ENCODE results near the gene NUP50.
A peak's percentile ranks its signal among the peaks of the same experiment; 100 is the strongest.

Gene NUP50

GRCh38 chr22:45163451-45164269 lies at the start of gene NUP50:
TSS of gene NUP50 (plus strand) at chr22:45163925. CDS start at chr22:45168178, 4,253 bp downstream.
- H3K27me3 Mint-ChIP-seq, result no peaks in the 10 kb centered on the region
- DNase-seq, result peak; percentile 96
- H3K27ac Mint-ChIP-seq, result peak within 1 kb of the TSS; percentile 96

DNA sequence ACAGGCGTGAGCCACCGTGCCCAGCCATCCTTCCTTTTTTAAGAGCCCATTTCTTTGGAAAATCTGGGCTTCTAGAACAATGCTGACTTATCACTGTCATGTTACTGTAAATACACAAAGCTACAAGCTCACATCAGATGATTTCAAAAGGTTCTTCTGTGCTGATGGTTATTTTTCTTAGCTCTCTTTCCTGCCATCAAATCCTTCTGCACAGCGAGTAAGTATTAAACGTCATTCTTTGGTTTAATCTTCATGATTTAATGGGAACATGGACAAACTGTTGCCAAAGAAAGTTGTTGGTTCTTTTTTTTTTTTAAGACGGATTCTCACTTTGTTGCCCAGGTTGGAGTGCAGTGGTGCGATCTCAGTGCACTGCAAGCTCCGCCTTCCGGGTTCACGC lies 43.3 kb upstream of the NUP50 start:
- H3K27me3 Mint-ChIP-seq, result no peaks in the 10 kb centered on the region
- no peaks in the 10 kb centered on the region for H3K4me1 Mint-ChIP-seq (ENCODE audit: low read depth)
- no peak for DNase-seq
- H3K9me3 Mint-ChIP-seq, result no peaks in the 10 kb centered on the region
- no peak overlapping the region for H3K4me3 Mint-ChIP-seq
- no peak overlapping the region for H3K27ac Mint-ChIP-seq
- no peaks in the 10 kb centered on the region for H3K36me3 Mint-ChIP-seq (ENCODE audit: low read depth)

More at GRCh38 chr22:45163451-45164269, at the start of gene NUP50:
- H3K4me1 Mint-ChIP-seq (ENCODE audit: low read depth), result peaks cover 56% of the 10 kb centered on the region
- H3K4me3 Mint-ChIP-seq, result peak within 1 kb of the TSS; percentile 97
- H3K9me3 Mint-ChIP-seq, result no peaks in the 10 kb centered on the region
- peaks cover 65% of the 10 kb centered on the region for H3K36me3 Mint-ChIP-seq (ENCODE audit: low read depth)

DNA sequence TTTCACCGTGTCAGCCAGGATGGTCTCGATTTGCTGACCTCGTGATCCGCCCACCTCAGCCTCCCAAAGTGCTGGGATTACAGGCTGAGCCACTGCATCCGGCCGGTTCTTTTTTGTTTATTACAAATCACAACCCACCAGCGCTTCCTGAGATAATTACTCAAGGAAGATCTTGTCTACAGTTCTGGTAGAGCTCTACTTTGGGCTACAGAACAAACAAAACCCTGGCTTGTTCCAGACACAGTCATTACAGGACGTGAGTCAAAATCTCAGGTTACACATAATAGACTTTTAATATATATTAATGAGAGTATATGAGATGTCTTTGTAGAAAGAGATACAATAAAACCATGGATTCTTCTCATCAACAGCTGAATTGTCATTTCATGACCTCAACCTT lies 42.8 kb upstream of the NUP50 start:
- Mint-ChIP-seq H3K27me3 (no peaks in the 10 kb centered on the region), H3K27ac (no peak overlapping the region), H3K4me1 (ENCODE audit: low read depth) (no peaks in the 10 kb centered on the region), H3K4me3 (no peak overlapping the region), H3K36me3 (ENCODE audit: low read depth) (no peaks in the 10 kb centered on the region), H3K9me3 (no peaks in the 10 kb centered on the region)
- DNase-seq, result no peak

GRCh38 chr22:45124176-45124847 lies 39.4 kb upstream of the NUP50 start:
- no peaks in the 10 kb centered on the region for H3K9me3 Mint-ChIP-seq
- H3K36me3 Mint-ChIP-seq (ENCODE audit: low read depth), result no peaks in the 10 kb centered on the region

GRCh38 chr22:45125188-45125587 lies 38.5 kb upstream of the NUP50 start:
- H3K4me3 Mint-ChIP-seq, result no peak overlapping the region
- H3K4me1 Mint-ChIP-seq (ENCODE audit: low read depth), result peaks cover 17% of the 10 kb centered on the region
- no peak for DNase-seq
- no peaks in the 10 kb centered on the region for H3K9me3 Mint-ChIP-seq
- H3K36me3 Mint-ChIP-seq (ENCODE audit: low read depth), result no peaks in the 10 kb centered on the region
- H3K27me3 Mint-ChIP-seq, result no peaks in the 10 kb centered on the region
- no peak overlapping the region for H3K27ac Mint-ChIP-seq

More at GRCh38 chr22:45124176-45124847, 39.4 kb upstream of the NUP50 start:
- DNase-seq, result no peak
- H3K4me1 Mint-ChIP-seq (ENCODE audit: low read depth), result peaks cover 8% of the 10 kb centered on the region
- no peak overlapping the region for H3K27ac Mint-ChIP-seq
- H3K27me3 Mint-ChIP-seq, result no peaks in the 10 kb centered on the region
- H3K4me3 Mint-ChIP-seq, result no peak overlapping the region

DNA sequence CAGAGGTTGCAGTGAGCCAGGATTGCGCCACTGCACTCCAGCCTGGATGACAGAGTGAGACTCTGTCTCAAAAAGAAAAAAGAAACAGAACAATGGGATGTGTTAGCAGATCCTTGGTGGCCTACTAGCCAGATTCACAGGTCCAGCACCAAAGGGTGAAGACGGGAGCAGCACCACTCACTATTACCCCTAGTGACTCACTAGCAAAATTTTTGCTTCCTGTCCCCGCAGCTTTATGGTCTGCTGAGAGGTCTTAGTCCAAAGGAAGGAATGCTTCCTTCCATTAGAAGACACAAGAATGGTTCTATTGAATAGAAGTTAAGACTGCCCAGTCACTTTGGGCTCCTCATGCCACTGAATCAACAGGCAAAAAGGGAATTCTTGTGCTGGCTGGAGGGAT lies 35.9 kb upstream of the NUP50 start:
- no peak overlapping the region for H3K4me3 Mint-ChIP-seq
- no peak for DNase-seq
- no peaks in the 10 kb centered on the region for H3K27me3 Mint-ChIP-seq
- peaks cover 30% of the 10 kb centered on the region for H3K4me1 Mint-ChIP-seq (ENCODE audit: low read depth)
- H3K36me3 Mint-ChIP-seq (ENCODE audit: low read depth), result peaks cover 14% of the 10 kb centered on the region
- H3K9me3 Mint-ChIP-seq, result no peaks in the 10 kb centered on the region
- H3K27ac Mint-ChIP-seq, result no peak overlapping the region

DNA sequence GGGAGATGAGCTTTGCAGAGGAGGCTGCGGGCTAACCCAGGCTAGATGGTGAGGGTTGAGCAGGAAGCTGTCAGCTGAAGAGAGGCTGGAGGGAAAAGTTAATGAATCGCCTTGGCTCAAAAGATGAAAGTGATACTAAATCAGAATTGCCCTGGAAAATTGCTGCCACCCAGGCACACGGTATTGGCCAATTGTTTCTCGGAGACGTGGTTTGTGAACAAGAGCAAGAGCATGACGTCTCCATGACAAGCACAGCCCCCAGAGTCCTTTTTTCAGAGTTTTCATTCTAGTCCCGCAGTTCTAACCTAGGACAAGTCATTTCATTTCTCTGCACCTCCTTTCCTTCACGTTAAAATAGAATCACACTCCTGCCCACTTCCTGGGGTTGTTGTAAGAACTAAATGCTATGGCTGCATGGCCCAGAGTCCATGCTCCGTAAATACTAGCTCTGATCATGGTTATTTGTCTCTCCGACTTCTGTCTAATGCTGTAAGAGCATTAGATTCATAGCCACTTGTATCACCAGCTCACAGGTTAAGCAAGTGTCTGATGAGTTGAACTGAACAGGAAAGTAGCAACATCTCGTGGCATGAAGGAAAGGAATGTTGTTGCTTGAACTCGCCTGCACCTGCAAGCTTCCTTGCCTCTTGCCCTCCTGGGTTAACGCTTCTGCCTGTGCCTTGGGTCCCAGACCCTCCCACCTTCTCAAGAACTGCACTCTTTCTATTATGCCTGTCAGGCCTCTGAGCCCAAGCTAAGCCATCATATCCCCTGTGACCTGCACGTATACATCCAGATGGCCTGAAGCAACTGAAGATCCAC lies 33.8 kb upstream of the NUP50 start:
- peaks cover 27% of the 10 kb centered on the region for H3K36me3 Mint-ChIP-seq (ENCODE audit: low read depth)
- peak; percentile 42 for DNase-seq
- peaks cover 7% of the 10 kb centered on the region for H3K9me3 Mint-ChIP-seq
- peak overlapping the region; percentile 93 for H3K27ac Mint-ChIP-seq
- H3K4me3 Mint-ChIP-seq, result peak overlapping the region; percentile 42
- no peaks in the 10 kb centered on the region for H3K27me3 Mint-ChIP-seq
- H3K4me1 Mint-ChIP-seq (ENCODE audit: low read depth), result peaks cover 30% of the 10 kb centered on the region

DNA sequence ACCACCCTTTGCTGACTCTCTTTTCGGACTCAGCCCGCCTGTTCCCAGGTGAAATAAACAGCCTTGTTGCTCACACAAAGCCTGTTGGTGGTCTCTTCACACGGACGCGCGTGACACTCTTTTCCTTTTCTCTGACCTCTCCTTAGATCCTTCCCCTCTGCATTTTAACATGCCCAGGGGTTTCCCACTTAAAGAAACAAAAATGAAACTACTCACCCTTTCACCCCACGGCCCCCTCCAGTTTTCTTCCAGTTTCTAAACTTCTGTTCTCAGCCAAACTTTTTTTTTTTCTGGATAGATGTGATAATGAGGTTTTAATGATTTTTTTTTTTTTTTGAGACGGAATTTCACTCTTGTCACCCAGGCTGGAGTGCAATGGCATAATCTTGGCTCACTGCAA lies 32.8 kb upstream of the NUP50 start:
- H3K4me1 Mint-ChIP-seq (ENCODE audit: low read depth), result peaks cover 30% of the 10 kb centered on the region
- H3K27me3 Mint-ChIP-seq, result no peaks in the 10 kb centered on the region
- H3K36me3 Mint-ChIP-seq (ENCODE audit: low read depth), result peaks cover 34% of the 10 kb centered on the region
- peak overlapping the region; percentile 28 for H3K27ac Mint-ChIP-seq
- DNase-seq, result no peak
- no peak overlapping the region for H3K4me3 Mint-ChIP-seq
- H3K9me3 Mint-ChIP-seq, result peaks cover 7% of the 10 kb centered on the region

GRCh38 chr22:45131749-45132148 lies 32.0 kb upstream of the NUP50 start:
- peaks cover 7% of the 10 kb centered on the region for H3K9me3 Mint-ChIP-seq
- peaks cover 36% of the 10 kb centered on the region for H3K4me1 Mint-ChIP-seq (ENCODE audit: low read depth)
- peaks cover 41% of the 10 kb centered on the region for H3K36me3 Mint-ChIP-seq (ENCODE audit: low read depth)
- DNase-seq, result no peak
- no peak overlapping the region for H3K27ac Mint-ChIP-seq
- no peak overlapping the region for H3K4me3 Mint-ChIP-seq
- H3K27me3 Mint-ChIP-seq, result no peaks in the 10 kb centered on the region

GRCh38 chr22:45134313-45134712 lies 29.4 kb upstream of the NUP50 start:
- H3K9me3 Mint-ChIP-seq, result peaks cover 7% of the 10 kb centered on the region
- no peak overlapping the region for H3K4me3 Mint-ChIP-seq
- no peak for DNase-seq
- peaks cover 31% of the 10 kb centered on the region for H3K4me1 Mint-ChIP-seq (ENCODE audit: low read depth)
- H3K36me3 Mint-ChIP-seq (ENCODE audit: low read depth), result peaks cover 55% of the 10 kb centered on the region
- no peaks in the 10 kb centered on the region for H3K27me3 Mint-ChIP-seq
- H3K27ac Mint-ChIP-seq, result no peak overlapping the region

DNA sequence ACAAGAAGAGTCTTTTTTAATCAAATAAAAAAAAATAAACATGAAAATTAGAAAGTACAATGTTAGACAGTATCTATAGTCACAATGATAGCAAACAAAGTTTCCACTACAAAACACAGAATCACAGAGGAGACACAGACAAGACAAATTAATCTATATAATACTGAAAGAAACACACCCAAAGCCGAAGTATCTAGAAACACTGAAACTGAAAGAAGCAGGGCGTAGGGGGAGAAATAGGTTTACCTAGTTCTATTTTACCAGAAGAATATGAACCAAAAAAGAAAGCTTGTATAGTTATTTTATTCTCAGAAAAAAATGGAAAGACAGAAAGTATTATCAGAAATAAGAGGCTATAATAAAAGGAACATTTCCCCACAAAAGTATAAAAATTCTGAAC lies 27.1 kb upstream of the NUP50 start:
- Mint-ChIP-seq H3K27me3 (no peaks in the 10 kb centered on the region), H3K9me3 (peaks cover 7% of the 10 kb centered on the region), H3K36me3 (ENCODE audit: low read depth) (peaks cover 66% of the 10 kb centered on the region), H3K4me1 (ENCODE audit: low read depth) (peaks cover 11% of the 10 kb centered on the region), H3K27ac (no peak overlapping the region), H3K4me3 (no peak overlapping the region)
- DNase-seq, result no peak

- H3K27ac Mint-ChIP-seq, result no peak overlapping the region
- no peak overlapping the region for H3K4me3 Mint-ChIP-seq
- H3K9me3 Mint-ChIP-seq, result peaks cover 1% of the 10 kb centered on the region
- peaks cover 67% of the 10 kb centered on the region for H3K36me3 Mint-ChIP-seq (ENCODE audit: low read depth)
- no peak for DNase-seq
- no peaks in the 10 kb centered on the region for H3K27me3 Mint-ChIP-seq
- peaks cover 9% of the 10 kb centered on the region for H3K4me1 Mint-ChIP-seq (ENCODE audit: low read depth)
These were observed 24.0 kb upstream of the NUP50 start for GRCh38 chr22:45139693-45140092.

DNA sequence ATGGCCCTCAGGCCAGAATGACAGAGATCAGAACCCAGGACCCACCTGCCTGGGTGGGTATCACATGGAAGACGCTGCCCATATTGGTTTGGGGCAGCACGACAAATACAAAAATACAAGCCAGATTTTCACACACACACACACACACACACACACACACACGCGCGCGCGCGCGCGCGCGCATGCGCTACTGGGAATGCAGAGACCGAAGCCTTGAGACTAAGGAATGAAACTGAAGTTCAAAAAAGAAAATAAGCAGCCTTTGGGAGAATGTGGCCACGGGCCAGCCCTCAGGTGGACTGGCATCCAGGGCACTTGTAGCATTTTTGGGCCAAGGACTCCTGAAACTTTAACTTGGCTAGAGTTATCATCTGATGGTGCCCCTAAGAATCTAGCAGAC lies 21.3 kb upstream of the NUP50 start:
- peaks cover 3% of the 10 kb centered on the region for H3K9me3 Mint-ChIP-seq
- H3K4me1 Mint-ChIP-seq (ENCODE audit: low read depth), result no peaks in the 10 kb centered on the region
- H3K4me3 Mint-ChIP-seq, result no peak overlapping the region
- H3K36me3 Mint-ChIP-seq (ENCODE audit: low read depth), result peaks cover 56% of the 10 kb centered on the region
- DNase-seq, result no peak
- no peaks in the 10 kb centered on the region for H3K27me3 Mint-ChIP-seq
- no peak overlapping the region for H3K27ac Mint-ChIP-seq

- DNase-seq, result no peak
- Mint-ChIP-seq H3K9me3 (peaks cover 3% of the 10 kb centered on the region), H3K27ac (no peak overlapping the region), H3K4me1 (ENCODE audit: low read depth) (no peaks in the 10 kb centered on the region), H3K4me3 (no peak overlapping the region), H3K36me3 (ENCODE audit: low read depth) (peaks cover 58% of the 10 kb centered on the region), H3K27me3 (no peaks in the 10 kb centered on the region)
These were observed 18.8 kb upstream of the NUP50 start for GRCh38 chr22:45144916-45145315.
